ENCODE data around the gene FYTTD1.

Gene FYTTD1

GRCh38 chr3:197800379-197800778 lies 50.7 kb downstream of the FYTTD1 start:
- Histone ChIP-seq H3K23ac (ENCODE audit: low read length in 2 of 2) (no peak overlapping the region), H3K36me3 (ENCODE audit: control insufficient read depth in 1 of 2, insufficient read depth in 2 of 2, low read depth in 1 of 2, low read length in 2 of 2) (no peaks in the 10 kb centered on the region), H4K8ac (ENCODE audit: low read length) (no peak overlapping the region), H3K9ac (ENCODE audit: low read length) (no peak overlapping the region), H2BK12ac (ENCODE audit: low read length in 2 of 2) (no peak overlapping the region), H2AK5ac (ENCODE audit: low read length, severe bottlenecking) (no peak overlapping the region), H2BK15ac (ENCODE audit: low read depth, poor library complexity, severe bottlenecking) (no peak overlapping the region), H3K4me1 (ENCODE audit: control insufficient read depth, insufficient read depth, low read depth, low read length) (no peaks in the 10 kb centered on the region), H3K14ac (ENCODE audit: low read length in 2 of 2) (no peak overlapping the region), H3K79me1 (replicated peaks; ENCODE audit: low read length, poor library complexity, severe bottlenecking) (peaks cover 3% of the 10 kb centered on the region), H3K9me3 (ENCODE audit: control insufficient read depth, low read length) (no peaks in the 10 kb centered on the region), H2BK5ac (ENCODE audit: low read depth, low read length, poor library complexity, severe bottlenecking) (no peak overlapping the region), H3K18ac (ENCODE audit: low read depth in 1 of 2, low read length in 2 of 2) (no peak overlapping the region), H4K91ac (ENCODE audit: low read length) (no peak overlapping the region), H3K4me2 (ENCODE audit: low read length, poor library complexity, severe bottlenecking) (no peak overlapping the region), H2BK120ac (ENCODE audit: low read depth, low read length) (no peak overlapping the region), H3K27me3 (ENCODE audit: control insufficient read depth in 1 of 2, insufficient read depth in 1 of 2, low read length in 2 of 2) (no peaks in the 10 kb centered on the region), H3K4ac (ENCODE audit: low read depth in 1 of 2, low read length in 2 of 2) (no peak overlapping the region), H3K4me3 (ENCODE audit: insufficient read depth in 1 of 2, low read depth in 1 of 2, low read length in 2 of 2) (no peak overlapping the region), H3K27ac (ENCODE audit: low read length, poor library complexity, severe bottlenecking) (no peak overlapping the region), H2AFZ (ENCODE audit: low read depth, low read length) (no peak overlapping the region)
- 74% methylated on average over 2 of the region's 3 CpGs for WGBS
- peak; percentile 53 for DNase-seq

DNA sequence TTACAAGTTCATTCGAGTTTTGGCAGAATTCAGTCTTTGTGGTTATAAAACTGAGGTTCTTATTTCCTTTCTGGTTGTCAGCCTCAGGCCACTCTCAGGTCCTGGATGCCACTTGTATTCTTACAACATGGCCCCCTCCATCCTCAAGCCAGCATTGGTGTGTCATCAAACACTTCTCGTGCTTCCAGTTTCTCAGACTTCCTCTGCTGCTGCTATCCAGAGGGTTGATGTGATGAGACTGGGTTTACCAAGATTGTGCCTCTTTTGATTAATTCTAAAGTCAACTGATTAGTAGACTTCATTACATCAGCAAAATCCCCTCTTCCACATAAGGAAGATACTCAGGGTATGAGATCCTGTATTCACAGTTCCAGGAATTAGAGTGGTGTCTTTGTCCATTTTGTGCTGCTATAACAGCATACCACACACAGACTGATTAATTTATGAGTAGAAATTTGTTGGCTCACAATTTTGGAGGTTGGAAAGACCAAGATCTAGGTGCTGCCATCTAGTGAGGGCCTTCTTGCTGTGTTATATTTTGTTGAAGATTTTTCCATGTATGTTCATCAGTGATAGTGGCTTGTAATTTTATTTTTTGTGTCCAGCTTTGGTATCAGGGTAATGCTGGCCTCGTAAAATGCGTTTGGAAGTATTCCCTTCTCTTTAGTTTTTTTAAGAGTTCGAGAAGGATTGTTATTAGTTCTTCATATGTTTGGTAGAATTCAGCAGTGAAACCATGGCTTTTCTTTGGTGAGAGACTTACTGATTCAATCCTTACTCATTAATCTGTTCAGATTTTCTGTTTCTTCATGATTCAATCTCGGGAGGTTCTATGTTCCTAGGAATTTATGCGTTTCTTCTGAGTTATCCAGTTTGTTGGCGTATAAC lies 52.5 kb downstream of the FYTTD1 start:
- no peak overlapping the region for H2AK5ac ChIP-seq (ENCODE audit: low read length, severe bottlenecking)
- no peak overlapping the region for H3K4me3 ChIP-seq (ENCODE audit: insufficient read depth in 1 of 2, low read depth in 1 of 2, low read length in 2 of 2)
- no peak overlapping the region for H3K18ac ChIP-seq (ENCODE audit: low read depth in 1 of 2, low read length in 2 of 2)
- no peak overlapping the region for H2BK120ac ChIP-seq (ENCODE audit: low read depth, low read length)
- no peak overlapping the region for H3K14ac ChIP-seq (ENCODE audit: low read length in 2 of 2)
- no peak overlapping the region for H2BK12ac ChIP-seq (ENCODE audit: low read length in 2 of 2)
- H3K4me2 ChIP-seq (ENCODE audit: low read length, poor library complexity, severe bottlenecking), result no peak overlapping the region
- H2AFZ ChIP-seq (ENCODE audit: low read depth, low read length), result no peak overlapping the region
- 84% methylated on average over 7 of the region's 8 CpGs for WGBS
- H2BK5ac ChIP-seq (ENCODE audit: low read depth, low read length, poor library complexity, severe bottlenecking), result no peak overlapping the region
- H3K9ac ChIP-seq (ENCODE audit: low read length), result peak overlapping the region; percentile 55
- H2BK15ac ChIP-seq (ENCODE audit: low read depth, poor library complexity, severe bottlenecking), result no peak overlapping the region
- no peaks in the 10 kb centered on the region for H3K36me3 ChIP-seq (ENCODE audit: control insufficient read depth in 1 of 2, insufficient read depth in 2 of 2, low read depth in 1 of 2, low read length in 2 of 2)
- no peaks in the 10 kb centered on the region for H3K9me3 ChIP-seq (ENCODE audit: control insufficient read depth, low read length)
- peak; percentile 49 for DNase-seq
- no peak overlapping the region for H4K91ac ChIP-seq (ENCODE audit: low read length)
- H3K27me3 ChIP-seq (ENCODE audit: control insufficient read depth in 1 of 2, insufficient read depth in 1 of 2, low read length in 2 of 2), result no peaks in the 10 kb centered on the region
- peaks cover 3% of the 10 kb centered on the region for H3K4me1 ChIP-seq (ENCODE audit: control insufficient read depth, insufficient read depth, low read depth, low read length)
- H3K23ac ChIP-seq (ENCODE audit: low read length in 2 of 2), result no peak overlapping the region
- H3K4ac ChIP-seq (ENCODE audit: low read depth in 1 of 2, low read length in 2 of 2), result no peak overlapping the region
- no peak overlapping the region for H3K27ac ChIP-seq (ENCODE audit: low read length, poor library complexity, severe bottlenecking)
- H3K79me1 ChIP-seq (replicated peaks; ENCODE audit: low read length, poor library complexity, severe bottlenecking), result peaks cover 5% of the 10 kb centered on the region
- H4K8ac ChIP-seq (ENCODE audit: low read length), result no peak overlapping the region

GRCh38 chr3:197802779-197803459 lies 53.2 kb downstream of the FYTTD1 start:
- Histone ChIP-seq H2BK12ac (ENCODE audit: low read length in 2 of 2) (no peak overlapping the region), H3K4me3 (ENCODE audit: insufficient read depth in 1 of 2, low read depth in 1 of 2, low read length in 2 of 2) (no peak overlapping the region), H3K4me2 (ENCODE audit: low read length, poor library complexity, severe bottlenecking) (no peak overlapping the region), H3K36me3 (ENCODE audit: control insufficient read depth in 1 of 2, insufficient read depth in 2 of 2, low read depth in 1 of 2, low read length in 2 of 2) (no peaks in the 10 kb centered on the region), H2BK5ac (ENCODE audit: low read depth, low read length, poor library complexity, severe bottlenecking) (no peak overlapping the region), H2AFZ (ENCODE audit: low read depth, low read length) (no peak overlapping the region), H3K14ac (ENCODE audit: low read length in 2 of 2) (no peak overlapping the region), H2BK15ac (ENCODE audit: low read depth, poor library complexity, severe bottlenecking) (no peak overlapping the region), H3K4ac (ENCODE audit: low read depth in 1 of 2, low read length in 2 of 2) (no peak overlapping the region), H3K9me3 (ENCODE audit: control insufficient read depth, low read length) (no peaks in the 10 kb centered on the region), H2BK120ac (ENCODE audit: low read depth, low read length) (no peak overlapping the region), H3K27ac (ENCODE audit: low read length, poor library complexity, severe bottlenecking) (no peak overlapping the region), H3K4me1 (ENCODE audit: control insufficient read depth, insufficient read depth, low read depth, low read length) (peaks cover 3% of the 10 kb centered on the region), H3K79me1 (replicated peaks; ENCODE audit: low read length, poor library complexity, severe bottlenecking) (peaks cover 5% of the 10 kb centered on the region), H3K9ac (ENCODE audit: low read length) (peak overlapping the region; percentile 55), H3K27me3 (ENCODE audit: control insufficient read depth in 1 of 2, insufficient read depth in 1 of 2, low read length in 2 of 2) (no peaks in the 10 kb centered on the region), H4K8ac (ENCODE audit: low read length) (no peak overlapping the region), H3K18ac (ENCODE audit: low read depth in 1 of 2, low read length in 2 of 2) (no peak overlapping the region), H2AK5ac (ENCODE audit: low read length, severe bottlenecking) (no peak overlapping the region), H3K23ac (ENCODE audit: low read length in 2 of 2) (no peak overlapping the region), H4K91ac (ENCODE audit: low read length) (no peak overlapping the region)
- no peak for DNase-seq
- 98% methylated on average over 2 of the region's 3 CpGs for WGBS

- Histone ChIP-seq H2BK5ac (ENCODE audit: low read depth, low read length, poor library complexity, severe bottlenecking) (no peak overlapping the region), H2BK120ac (ENCODE audit: low read depth, low read length) (no peak overlapping the region), H3K14ac (ENCODE audit: low read length in 2 of 2) (no peak overlapping the region), H2AK5ac (ENCODE audit: low read length, severe bottlenecking) (no peak overlapping the region), H3K9ac (ENCODE audit: low read length) (no peak overlapping the region), H4K91ac (ENCODE audit: low read length) (no peak overlapping the region), H3K27me3 (ENCODE audit: control insufficient read depth in 1 of 2, insufficient read depth in 1 of 2, low read length in 2 of 2) (no peaks in the 10 kb centered on the region), H2BK15ac (ENCODE audit: low read depth, poor library complexity, severe bottlenecking) (no peak overlapping the region), H3K4ac (ENCODE audit: low read depth in 1 of 2, low read length in 2 of 2) (no peak overlapping the region), H3K36me3 (ENCODE audit: control insufficient read depth in 1 of 2, insufficient read depth in 2 of 2, low read depth in 1 of 2, low read length in 2 of 2) (no peaks in the 10 kb centered on the region), H3K18ac (ENCODE audit: low read depth in 1 of 2, low read length in 2 of 2) (no peak overlapping the region), H3K9me3 (ENCODE audit: control insufficient read depth, low read length) (no peaks in the 10 kb centered on the region), H3K4me1 (ENCODE audit: control insufficient read depth, insufficient read depth, low read depth, low read length) (peaks cover 9% of the 10 kb centered on the region), H3K79me1 (replicated peaks; ENCODE audit: low read length, poor library complexity, severe bottlenecking) (peaks cover 10% of the 10 kb centered on the region), H3K4me3 (ENCODE audit: insufficient read depth in 1 of 2, low read depth in 1 of 2, low read length in 2 of 2) (no peak overlapping the region), H2BK12ac (ENCODE audit: low read length in 2 of 2) (no peak overlapping the region), H3K23ac (ENCODE audit: low read length in 2 of 2) (no peak overlapping the region), H4K8ac (ENCODE audit: low read length) (no peak overlapping the region), H2AFZ (ENCODE audit: low read depth, low read length) (no peak overlapping the region), H3K4me2 (ENCODE audit: low read length, poor library complexity, severe bottlenecking) (no peak overlapping the region), H3K27ac (ENCODE audit: low read length, poor library complexity, severe bottlenecking) (no peak overlapping the region)
- DNase-seq, result no peak
- WGBS, result 100% methylated on average over 1 of the region's 4 CpGs
Observed at GRCh38 chr3:197804511-197804910, 54.8 kb downstream of the FYTTD1 start.
